Vagina (tissue), 2 donors: ENCODE data around the gene PAX4. TPM values are rescaled to one million over a fixed set of nuclear protein-coding genes. Genes with fewer than 3 reads are reported as not detected.

Experiments
- DNase-seq, 2 donors: peaks; one replicate each; pipeline ENCODE4 v3.0.0-alpha.2; 2017; ENCODE audit errors: extremely low spot score in 2 of 2
- H3K27ac ChIP-seq: fragments of 200-600 bp; sonication (generic); one replicate; pipeline ENCODE4 v1.5.1; 2019
- H3K27me3 ChIP-seq: fragments of 200-600 bp; sonication (generic); one replicate; pipeline ENCODE4 v1.5.1; 2019
- H3K36me3 ChIP-seq, 2 donors: fragments of 200-600 bp; sonication (generic); one replicate each; pipeline ENCODE4 v1.5.1; 2017 to 2019
- H3K4me1 ChIP-seq: fragments of 200-600 bp; sonication (generic); one replicate; pipeline ENCODE4 v1.5.1; 2019
- H3K4me3 ChIP-seq, 2 donors: fragments of 200-600 bp; sonication (generic); 1 replicate in 1 of 2; 2 replicates in 1 of 2; pipeline ENCODE4 v1.5.1; 2016 to 2019
- H3K9me3 ChIP-seq: fragments of 200-600 bp; sonication (generic); one replicate; pipeline ENCODE4 v1.5.1; 2019
- POLR2A ChIP-seq, 2 donors: fragments of 450-650 bp; IDR thresholded peaks; one replicate each; pipeline ENCODE4 v1.6.1; 2017; ENCODE audit warnings: antibody characterized with exemption in 2 of 2, mild to moderate bottlenecking in 2 of 2, moderate library complexity in 2 of 2
- POLR2AphosphoS5 ChIP-seq, 2 donors: sonication (generic); formaldehyde crosslinking; IDR thresholded peaks; one replicate each; pipeline ENCODE4 v1.9.0; 2017; ENCODE audit warnings: antibody characterized with exemption in 2 of 2, mild to moderate bottlenecking in 2 of 2, low read depth in 1 of 2; ENCODE audit not compliant: insufficient read depth in 1 of 2
- intact Hi-C: fragments of 100-400 bp; cut with DNase I; formaldehyde crosslinking; loops from one replicate; pipeline ENCODE4 v1.15.1; 2023
- total RNA-seq: library from RNA; depleted of rRNA; stranded (reverse); fragments of >200 nt; gene quantifications from one replicate; pipeline ENCODE4 v1.2.3, GENCODE V29; 2016
- TF ChIP-seq, protein P1 (sequence below), 3 experiments: fragments of 450-650 bp in 2 of 3; fragments of 200-600 bp in 1 of 3; sonication (generic) in 1 of 3; IDR thresholded peaks; one replicate each; pipeline ENCODE4 v1.5.1; 2017 to 2019; ENCODE audit warnings: antibody characterized with exemption in 3 of 3, mild to moderate bottlenecking in 2 of 3, moderate library complexity in 2 of 3

PAX4 gene
- total RNA-seq, 1 donor from 2014 or later, result not detected

DNA sequence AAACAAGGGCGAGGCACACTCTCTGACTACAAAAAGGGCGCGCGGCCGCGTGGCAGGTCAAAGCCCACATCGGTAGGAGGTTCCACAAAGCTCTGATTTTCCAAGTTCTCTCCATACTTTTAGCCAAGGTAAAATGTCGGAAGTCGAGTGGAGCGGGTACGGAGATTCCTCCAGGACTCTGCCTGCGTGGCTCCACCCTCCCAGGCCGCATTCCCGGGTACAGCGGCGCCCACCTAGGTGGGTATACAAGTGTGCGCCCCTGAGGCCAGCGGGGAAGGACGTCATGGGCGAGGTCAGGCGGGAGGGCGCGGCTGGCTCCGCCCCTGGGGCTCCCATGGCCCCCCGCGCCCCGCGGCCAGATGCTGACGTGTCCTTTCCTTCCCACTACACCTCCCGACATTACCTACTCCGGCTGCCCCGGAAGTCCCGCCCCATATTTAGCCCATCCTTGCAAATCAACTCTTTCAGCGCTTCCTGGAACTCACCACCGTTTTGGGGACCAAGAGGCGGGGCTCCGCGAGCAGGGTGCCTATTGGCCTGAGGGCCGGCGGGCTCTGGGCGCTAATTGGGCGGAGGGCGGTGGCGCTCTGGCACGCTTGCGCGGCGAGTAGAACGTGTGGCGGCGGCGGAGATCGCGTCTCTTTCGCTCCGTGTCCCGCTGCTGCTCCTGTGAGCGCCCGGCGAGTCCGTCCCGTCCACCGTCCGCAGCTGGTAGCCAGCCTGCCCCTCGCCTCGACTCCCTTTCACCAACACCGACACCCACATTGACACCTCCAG, 33.8 kb upstream of the PAX4 start, which contains the start of gene SND1:
Gene SND1, plus strand, starts transcription at position 639 of the 777 bp plus-strand sequence. CDS start 180 bp downstream, outside the sequence.
- H3K4me3 ChIP-seq, result peak within 1 kb of the TSS; percentile 90
- H3K9me3 ChIP-seq, result no peaks in the 10 kb centered on the region
- H3K27me3 ChIP-seq, result no peaks in the 10 kb centered on the region
- peaks cover 42% of the 10 kb centered on the region for H3K4me1 ChIP-seq
- peak within 1 kb of the TSS; percentile 90 for H3K27ac ChIP-seq
- no peaks in the 10 kb centered on the region for H3K36me3 ChIP-seq
- intact Hi-C loops, result loop anchor here (5.0 kb wide), 1 partner anchor 64 kb away; the partner anchor contains the start of genes ARF5 and GCC1
- TF ChIP-seq, protein P1, sequence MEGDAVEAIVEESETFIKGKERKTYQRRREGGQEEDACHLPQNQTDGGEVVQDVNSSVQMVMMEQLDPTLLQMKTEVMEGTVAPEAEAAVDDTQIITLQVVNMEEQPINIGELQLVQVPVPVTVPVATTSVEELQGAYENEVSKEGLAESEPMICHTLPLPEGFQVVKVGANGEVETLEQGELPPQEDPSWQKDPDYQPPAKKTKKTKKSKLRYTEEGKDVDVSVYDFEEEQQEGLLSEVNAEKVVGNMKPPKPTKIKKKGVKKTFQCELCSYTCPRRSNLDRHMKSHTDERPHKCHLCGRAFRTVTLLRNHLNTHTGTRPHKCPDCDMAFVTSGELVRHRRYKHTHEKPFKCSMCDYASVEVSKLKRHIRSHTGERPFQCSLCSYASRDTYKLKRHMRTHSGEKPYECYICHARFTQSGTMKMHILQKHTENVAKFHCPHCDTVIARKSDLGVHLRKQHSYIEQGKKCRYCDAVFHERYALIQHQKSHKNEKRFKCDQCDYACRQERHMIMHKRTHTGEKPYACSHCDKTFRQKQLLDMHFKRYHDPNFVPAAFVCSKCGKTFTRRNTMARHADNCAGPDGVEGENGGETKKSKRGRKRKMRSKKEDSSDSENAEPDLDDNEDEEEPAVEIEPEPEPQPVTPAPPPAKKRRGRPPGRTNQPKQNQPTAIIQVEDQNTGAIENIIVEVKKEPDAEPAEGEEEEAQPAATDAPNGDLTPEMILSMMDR (IDR thresholded peaks at IDR 0.05), result no peak
- TF ChIP-seq POLR2AphosphoS5 (IDR thresholded peaks at IDR 0.05; ENCODE audit: insufficient read depth in 1 of 2, low read depth in 1 of 2), result peak; percentile 94 to 98
- peak in 1 of 2 donors; percentile 56 for TF ChIP-seq POLR2A (IDR thresholded peaks at IDR 0.05)
- DNase-seq, result peak; percentile 99 to 100

DNA sequence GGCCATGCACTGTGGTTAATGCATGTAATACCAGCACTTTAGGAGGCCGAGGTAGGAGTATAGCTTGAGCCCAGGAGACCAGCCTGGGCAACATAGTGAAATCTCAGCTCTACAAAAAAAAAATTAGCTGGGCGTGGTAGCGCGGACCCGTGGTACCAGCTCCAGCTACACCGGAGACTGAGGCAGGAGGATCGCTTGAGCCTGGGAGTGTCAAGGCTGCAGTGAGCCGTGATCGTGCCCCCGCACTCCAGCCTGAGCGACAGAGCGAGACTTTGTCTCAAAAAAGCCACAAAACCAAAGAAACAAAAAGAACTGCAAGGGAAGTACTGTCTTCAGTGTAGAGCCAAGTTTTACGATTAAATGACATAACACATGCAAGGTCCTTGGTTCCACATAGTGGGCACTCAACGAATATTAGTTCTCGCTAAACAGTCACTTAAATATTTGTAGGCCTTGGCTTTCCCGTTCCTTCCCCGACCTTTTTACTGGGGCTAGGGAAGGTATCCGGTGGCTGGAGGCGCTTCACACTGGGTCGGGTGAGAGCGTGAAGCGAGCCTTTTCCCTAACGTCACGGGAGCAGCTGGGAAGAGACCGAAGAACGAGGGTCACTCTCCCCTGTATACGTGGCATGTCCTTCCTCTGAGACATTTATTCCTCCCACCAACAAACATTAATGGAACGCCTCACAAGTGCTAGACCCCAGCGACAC, 33.1 kb upstream of the PAX4 start:
- Histone ChIP-seq H3K4me3 (peak overlapping the region; percentile 90), H3K27me3 (no peaks in the 10 kb centered on the region), H3K27ac (peak overlapping the region; percentile 90), H3K9me3 (no peaks in the 10 kb centered on the region), H3K36me3 (no peaks in the 10 kb centered on the region), H3K4me1 (peaks cover 42% of the 10 kb centered on the region)
- no peak for DNase-seq
- TF ChIP-seq POLR2A (IDR thresholded peaks at IDR 0.05), result no peak
- TF ChIP-seq, protein P1 (IDR thresholded peaks at IDR 0.05), result no peak
- no peak for TF ChIP-seq POLR2AphosphoS5 (IDR thresholded peaks at IDR 0.05; ENCODE audit: insufficient read depth in 1 of 2, low read depth in 1 of 2)
- intact Hi-C loops, result loop anchor here (5.0 kb wide), 1 partner anchor 64 kb away; the partner anchor contains the start of genes ARF5 and GCC1

DNA sequence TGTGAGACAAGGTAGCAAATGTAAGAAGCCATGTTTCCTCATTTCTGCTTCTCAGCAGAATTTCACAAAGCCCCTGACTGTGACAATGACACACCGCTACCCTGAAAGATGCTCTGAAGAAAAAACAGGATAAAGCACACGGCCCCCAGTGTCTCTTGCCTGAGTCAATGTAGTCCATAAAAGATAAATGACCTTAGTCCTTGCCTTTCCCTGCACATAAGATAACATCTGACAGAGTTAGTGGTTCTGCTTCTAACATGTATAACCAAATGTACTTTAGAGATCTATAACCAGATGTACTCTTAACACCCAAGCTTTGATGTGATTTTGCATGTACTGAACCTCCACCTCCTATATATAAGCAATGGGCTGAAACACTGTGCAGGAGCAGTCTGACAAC, 31.0 kb upstream of the PAX4 start:
- Histone ChIP-seq H3K9me3 (no peaks in the 10 kb centered on the region), H3K4me3 (no peak overlapping the region), H3K36me3 (no peaks in the 10 kb centered on the region), H3K4me1 (peaks cover 24% of the 10 kb centered on the region), H3K27me3 (no peaks in the 10 kb centered on the region), H3K27ac (no peak overlapping the region)
- TF ChIP-seq POLR2A (IDR thresholded peaks at IDR 0.05) (no peak), POLR2AphosphoS5 (IDR thresholded peaks at IDR 0.05; ENCODE audit: insufficient read depth in 1 of 2, low read depth in 1 of 2) (no peak)
- TF ChIP-seq, protein P1 (IDR thresholded peaks at IDR 0.05), result no peak
- intact Hi-C loops, result no loop called here
- DNase-seq, result no peak

DNA sequence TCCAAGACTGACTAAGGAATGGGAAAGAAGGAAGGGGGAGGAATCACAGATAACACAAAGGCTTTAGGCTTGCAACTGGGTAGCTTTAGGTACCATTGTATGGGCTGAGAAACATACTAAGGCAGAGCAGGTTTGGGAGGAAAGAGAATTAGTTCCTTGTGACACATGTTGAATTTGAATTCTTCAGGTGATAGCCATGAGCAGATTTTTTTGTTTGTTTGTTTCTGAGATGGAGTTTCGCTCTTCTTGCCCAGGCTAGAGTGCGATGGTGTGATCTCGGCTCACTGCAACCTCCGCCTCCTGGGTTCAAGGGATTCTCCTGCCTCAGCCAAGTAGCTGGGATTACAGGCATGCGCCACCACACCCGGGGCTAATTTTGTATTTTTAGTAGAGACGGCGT, 29.7 kb upstream of the PAX4 start:
- TF ChIP-seq, protein P1 (IDR thresholded peaks at IDR 0.05), result no peak
- TF ChIP-seq POLR2A (IDR thresholded peaks at IDR 0.05) (no peak), POLR2AphosphoS5 (IDR thresholded peaks at IDR 0.05; ENCODE audit: insufficient read depth in 1 of 2, low read depth in 1 of 2) (no peak)
- Histone ChIP-seq H3K27ac (no peak overlapping the region), H3K9me3 (no peaks in the 10 kb centered on the region), H3K4me3 (no peak overlapping the region), H3K36me3 (no peaks in the 10 kb centered on the region), H3K27me3 (no peaks in the 10 kb centered on the region), H3K4me1 (peaks cover 10% of the 10 kb centered on the region)
- DNase-seq, result no peak
- intact Hi-C loops, result no loop called here
